HepG2 (cell line): ENCODE results near the gene LRRC19. TPM values are rescaled to one million over a fixed set of nuclear protein-coding genes. Genes with fewer than 3 reads are reported as not detected.
A peak's percentile ranks its signal among the peaks of the same experiment; 100 is the strongest.

ENCODE experiments used
- AHR ChIP-seq: IDR thresholded peaks from 2 replicates; pipeline ENCODE4 v1.6.1; 2018; ENCODE audit warnings: missing genetic modification reagents, missing compliant biosample characterization
- ARNT ChIP-seq: fragments of 450-650 bp; IDR thresholded peaks from 2 replicates; pipeline ENCODE4 v1.6.1; 2017
- HMG20B ChIP-seq: conservative IDR thresholded peaks from 2 replicates; pipeline ENCODE4 v1.6.1; 2016; ENCODE audit warnings: missing genetic modification reagents, missing compliant biosample characterization
- KLF12 ChIP-seq: sonication (generic); formaldehyde crosslinking; IDR thresholded peaks from 2 replicates; pipeline ENCODE4 v1.4.0; 2020; ENCODE audit warnings: missing genetic modification reagents, borderline replicate concordance
- NFRKB ChIP-seq: fragments of 450-650 bp; IDR thresholded peaks from 2 replicates; pipeline ENCODE4 v1.6.1; 2017
- ZNF121 ChIP-seq: sonication (generic); formaldehyde crosslinking; IDR thresholded peaks from 2 replicates; pipeline ENCODE4 v1.5.0; 2020; ENCODE audit warnings: mild to moderate bottlenecking, missing genetic modification reagents
- ZNF256 ChIP-seq: sonication (generic); formaldehyde crosslinking; conservative IDR thresholded peaks from 2 replicates; pipeline ENCODE4 v1.4.0; 2020; ENCODE audit warnings: missing genetic modification reagents
- ZNF343 ChIP-seq: sonication (generic); formaldehyde crosslinking; IDR thresholded peaks from 2 replicates; pipeline ENCODE4 v1.4.0; 2020; ENCODE audit warnings: mild to moderate bottlenecking, missing genetic modification reagents
- ZNF7 ChIP-seq: IDR thresholded peaks from 2 replicates; pipeline ENCODE4 v1.6.1; 2016; ENCODE audit warnings: missing biosample characterization, missing genetic modification reagents
- polyA plus RNA-seq, 8 experiments: library from polyadenylated mRNA; depleted of rRNA in 3 of 8; stranded (reverse) in 7 of 8; unstranded in 1 of 8; fragments of >200 nt; fragmentation: Illumina TruSeq in 4 of 8; extraction: Trizol in 4 of 8; gene quantifications; 2 replicates each; pipeline versions ENCODE4 v1.2.1 to v1.2.3, GENCODE V29; 2011 to 2016; ENCODE audit warnings: low read depth in 4 of 8, missing spikeins in 1 of 8, mixed read lengths in 1 of 8; ENCODE audit not compliant: insufficient read depth in 1 of 8
- total RNA-seq, 5 experiments: library from RNA; depleted of rRNA; stranded (reverse); fragments of >200 nt; fragmentation: Illumina TruSeq; extraction: Trizol; gene quantifications; 2 replicates each; pipeline ENCODE4 v1.2.3, GENCODE V29; 2016; ENCODE audit warnings: low read depth in 1 of 5
- TF ChIP-seq, protein P1 (sequence below): sonication (generic); formaldehyde crosslinking; IDR thresholded peaks from 2 replicates; pipeline ENCODE4 v1.8.0; 2023; ENCODE audit warnings: mild to moderate bottlenecking, missing genetic modification reagents
- TF ChIP-seq, protein P2 (sequence below): sonication (generic); formaldehyde crosslinking; IDR thresholded peaks from 2 replicates; pipeline ENCODE4 v1.4.0; 2020; ENCODE audit warnings: missing genetic modification reagents, low read depth, mild to moderate bottlenecking, borderline replicate concordance
- TF ChIP-seq, protein P3 (sequence below): IDR thresholded peaks from 2 replicates; pipeline ENCODE4 v1.6.1; 2012; ENCODE audit warnings: low read depth, low read length, improper control_type of control experiment
- TF ChIP-seq, protein P4 (sequence below), 2 experiments: sonication (generic) in 1 of 2; formaldehyde crosslinking in 1 of 2; IDR thresholded peaks; 2 replicates each; pipeline versions ENCODE4 v1.5.1 to v1.6.1; 2011 to 2020; ENCODE audit warnings: borderline replicate concordance in 1 of 2, low read depth in 1 of 2, low read length in 1 of 2, mild to moderate bottlenecking in 1 of 2, missing genetic modification reagents in 1 of 2, moderate library complexity in 1 of 2
- TF ChIP-seq, protein P5 (sequence below): sonication (generic); formaldehyde crosslinking; IDR thresholded peaks from 2 replicates; pipeline ENCODE4 v1.4.0; 2020; ENCODE audit warnings: missing genetic modification reagents, mild to moderate bottlenecking, borderline replicate concordance
- TF ChIP-seq, protein P6 (sequence below): sonication (generic); formaldehyde crosslinking; IDR thresholded peaks from 2 replicates; pipeline ENCODE4 v1.5.0; 2020; ENCODE audit warnings: mild to moderate bottlenecking, missing genetic modification reagents
- TF ChIP-seq, protein P7 (sequence below): IDR thresholded peaks from 2 replicates; pipeline ENCODE4 v1.6.1; 2016; ENCODE audit warnings: missing biosample characterization, missing genetic modification reagents, low read depth

Gene LRRC19
- total and polyA plus RNA-seq, 2 of the 13 experiments (the other 11 are each of a cell fraction or from before 2014, with no cell fraction given), result not detected

DNA sequence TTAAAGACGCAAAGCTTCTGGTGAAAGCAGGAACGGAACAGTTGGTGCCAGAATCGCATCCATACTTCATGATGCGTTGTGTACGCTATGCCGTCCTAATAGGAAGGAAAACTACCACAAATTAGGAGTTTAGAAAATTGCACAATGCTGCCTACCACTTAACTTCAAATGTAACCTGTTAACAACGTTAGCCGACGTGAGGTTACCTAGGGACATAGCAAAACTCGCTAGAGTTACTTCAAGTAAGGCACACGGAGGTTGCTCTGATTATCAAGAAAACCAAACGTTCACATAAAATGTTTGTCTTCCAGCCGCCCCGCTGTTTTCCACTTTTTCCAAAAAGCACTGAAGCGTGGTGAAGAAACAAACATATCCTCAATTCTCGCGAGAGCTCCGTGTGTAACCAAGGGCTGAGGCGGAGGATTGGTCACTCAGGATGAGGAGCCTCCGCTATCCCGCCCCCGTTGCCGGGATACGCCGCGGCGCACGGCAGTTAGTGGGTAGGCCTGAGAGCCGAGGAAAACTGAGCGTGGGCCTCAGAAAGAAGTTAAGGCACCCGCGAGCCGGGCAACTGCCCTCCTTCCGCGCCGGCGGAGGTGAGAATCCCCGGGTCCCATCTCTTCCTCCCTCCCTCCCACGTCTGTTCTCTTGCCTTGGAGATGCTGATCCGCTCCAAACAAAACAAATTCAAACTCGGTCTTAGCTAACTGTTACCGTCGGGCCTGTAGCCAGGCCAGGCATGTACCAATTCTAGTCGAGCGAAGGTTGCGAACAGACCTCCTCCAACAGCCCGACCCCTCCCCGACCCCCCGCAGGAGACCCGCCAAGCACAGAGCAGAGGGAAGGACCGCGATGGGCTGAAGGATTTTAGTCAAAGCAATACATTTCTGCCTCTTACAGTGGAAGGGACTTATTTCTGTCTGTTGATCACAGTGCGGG, 49.3 kb downstream of the LRRC19 start, which contains the start of gene IFT74 (continued):
- TF ChIP-seq, protein P1, sequence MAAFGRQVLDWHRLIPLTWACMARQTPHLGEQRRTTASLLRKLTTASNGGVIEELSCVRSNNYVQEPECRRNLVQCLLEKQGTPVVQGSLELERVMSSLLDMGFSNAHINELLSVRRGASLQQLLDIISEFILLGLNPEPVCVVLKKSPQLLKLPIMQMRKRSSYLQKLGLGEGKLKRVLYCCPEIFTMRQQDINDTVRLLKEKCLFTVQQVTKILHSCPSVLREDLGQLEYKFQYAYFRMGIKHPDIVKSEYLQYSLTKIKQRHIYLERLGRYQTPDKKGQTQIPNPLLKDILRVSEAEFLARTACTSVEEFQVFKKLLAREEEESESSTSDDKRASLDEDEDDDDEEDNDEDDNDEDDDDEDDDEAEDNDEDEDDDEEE, result peak; percentile 86; the same call in 1 of the 2 replicates
- TF ChIP-seq KLF12 (no peak), ZNF121 (no peak), ARNT (no peak), ZNF256 (CRISPR knock-in tag) (no peak), HMG20B (CRISPR knock-in tag) (no peak), AHR (CRISPR knock-in tag) (0 out of 2 replicates have a peak, but pooled peaks have one; percentile 54), NFRKB (no peak), ZNF7 (CRISPR knock-in tag) (no peak), ZNF343 (CRISPR knock-in tag) (no peak)
- TF ChIP-seq, protein P2, sequence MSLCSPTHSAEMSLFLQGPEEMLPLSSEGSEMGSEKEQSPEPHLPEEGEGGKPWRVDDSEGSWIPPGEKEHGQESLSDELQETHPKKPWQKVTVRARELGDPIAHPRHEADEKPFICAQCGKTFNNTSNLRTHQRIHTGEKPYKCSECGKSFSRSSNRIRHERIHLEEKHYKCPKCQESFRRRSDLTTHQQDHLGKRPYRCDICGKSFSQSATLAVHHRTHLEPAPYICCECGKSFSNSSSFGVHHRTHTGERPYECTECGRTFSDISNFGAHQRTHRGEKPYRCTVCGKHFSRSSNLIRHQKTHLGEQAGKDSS (CRISPR knock-in tag), result no peak
- TF ChIP-seq, protein P3, sequence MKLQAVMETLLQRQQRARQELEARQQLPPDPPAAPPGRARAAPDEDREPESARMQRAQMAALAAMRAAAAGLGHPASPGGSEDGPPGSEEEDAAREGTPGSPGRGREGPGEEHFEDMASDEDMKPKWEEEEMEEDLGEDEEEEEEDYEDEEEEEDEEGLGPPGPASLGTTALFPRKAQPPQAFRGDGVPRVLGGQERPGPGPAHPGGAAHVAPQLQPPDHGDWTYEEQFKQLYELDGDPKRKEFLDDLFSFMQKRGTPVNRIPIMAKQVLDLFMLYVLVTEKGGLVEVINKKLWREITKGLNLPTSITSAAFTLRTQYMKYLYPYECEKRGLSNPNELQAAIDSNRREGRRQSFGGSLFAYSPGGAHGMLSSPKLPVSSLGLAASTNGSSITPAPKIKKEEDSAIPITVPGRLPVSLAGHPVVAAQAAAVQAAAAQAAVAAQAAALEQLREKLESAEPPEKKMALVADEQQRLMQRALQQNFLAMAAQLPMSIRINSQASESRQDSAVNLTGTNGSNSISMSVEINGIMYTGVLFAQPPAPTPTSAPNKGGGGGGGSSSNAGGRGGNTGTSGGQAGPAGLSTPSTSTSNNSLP, result no peak
- TF ChIP-seq, protein P4, sequence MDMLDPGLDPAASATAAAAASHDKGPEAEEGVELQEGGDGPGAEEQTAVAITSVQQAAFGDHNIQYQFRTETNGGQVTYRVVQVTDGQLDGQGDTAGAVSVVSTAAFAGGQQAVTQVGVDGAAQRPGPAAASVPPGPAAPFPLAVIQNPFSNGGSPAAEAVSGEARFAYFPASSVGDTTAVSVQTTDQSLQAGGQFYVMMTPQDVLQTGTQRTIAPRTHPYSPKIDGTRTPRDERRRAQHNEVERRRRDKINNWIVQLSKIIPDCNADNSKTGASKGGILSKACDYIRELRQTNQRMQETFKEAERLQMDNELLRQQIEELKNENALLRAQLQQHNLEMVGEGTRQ (IDR thresholded peaks at IDR 0.05; ENCODE audit: low read depth, low read length), result no peak
- TF ChIP-seq, protein P4 (CRISPR knock-in tag; IDR thresholded peaks at IDR 0.05; ENCODE audit: borderline replicate concordance), result no peak
- TF ChIP-seq, protein P5, sequence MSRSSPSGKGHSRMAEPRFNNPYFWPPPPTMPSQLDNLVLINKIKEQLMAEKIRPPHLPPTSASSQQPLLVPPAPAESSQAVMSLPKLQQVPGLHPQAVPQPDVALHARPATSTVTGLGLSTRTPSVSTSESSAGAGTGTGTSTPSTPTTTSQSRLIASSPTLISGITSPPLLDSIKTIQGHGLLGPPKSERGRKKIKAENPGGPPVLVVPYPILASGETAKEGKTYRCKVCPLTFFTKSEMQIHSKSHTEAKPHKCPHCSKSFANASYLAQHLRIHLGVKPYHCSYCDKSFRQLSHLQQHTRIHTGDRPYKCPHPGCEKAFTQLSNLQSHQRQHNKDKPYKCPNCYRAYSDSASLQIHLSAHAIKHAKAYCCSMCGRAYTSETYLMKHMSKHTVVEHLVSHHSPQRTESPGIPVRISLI (CRISPR knock-in tag), result no peak
- TF ChIP-seq, protein P6, sequence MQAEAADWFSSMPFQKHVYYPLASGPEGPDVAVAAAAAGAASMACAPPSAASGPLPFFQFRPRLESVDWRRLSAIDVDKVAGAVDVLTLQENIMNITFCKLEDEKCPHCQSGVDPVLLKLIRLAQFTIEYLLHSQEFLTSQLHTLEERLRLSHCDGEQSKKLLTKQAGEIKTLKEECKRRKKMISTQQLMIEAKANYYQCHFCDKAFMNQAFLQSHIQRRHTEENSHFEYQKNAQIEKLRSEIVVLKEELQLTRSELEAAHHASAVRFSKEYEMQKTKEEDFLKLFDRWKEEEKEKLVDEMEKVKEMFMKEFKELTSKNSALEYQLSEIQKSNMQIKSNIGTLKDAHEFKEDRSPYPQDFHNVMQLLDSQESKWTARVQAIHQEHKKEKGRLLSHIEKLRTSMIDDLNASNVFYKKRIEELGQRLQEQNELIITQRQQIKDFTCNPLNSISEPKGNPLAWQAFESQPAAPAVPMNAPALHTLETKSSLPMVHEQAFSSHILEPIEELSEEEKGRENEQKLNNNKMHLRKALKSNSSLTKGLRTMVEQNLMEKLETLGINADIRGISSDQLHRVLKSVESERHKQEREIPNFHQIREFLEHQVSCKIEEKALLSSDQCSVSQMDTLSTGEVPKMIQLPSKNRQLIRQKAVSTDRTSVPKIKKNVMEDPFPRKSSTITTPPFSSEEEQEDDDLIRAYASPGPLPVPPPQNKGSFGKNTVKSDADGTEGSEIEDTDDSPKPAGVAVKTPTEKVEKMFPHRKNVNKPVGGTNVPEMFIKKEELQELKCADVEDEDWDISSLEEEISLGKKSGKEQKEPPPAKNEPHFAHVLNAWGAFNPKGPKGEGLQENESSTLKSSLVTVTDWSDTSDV, result no peak
- TF ChIP-seq, protein P7, sequence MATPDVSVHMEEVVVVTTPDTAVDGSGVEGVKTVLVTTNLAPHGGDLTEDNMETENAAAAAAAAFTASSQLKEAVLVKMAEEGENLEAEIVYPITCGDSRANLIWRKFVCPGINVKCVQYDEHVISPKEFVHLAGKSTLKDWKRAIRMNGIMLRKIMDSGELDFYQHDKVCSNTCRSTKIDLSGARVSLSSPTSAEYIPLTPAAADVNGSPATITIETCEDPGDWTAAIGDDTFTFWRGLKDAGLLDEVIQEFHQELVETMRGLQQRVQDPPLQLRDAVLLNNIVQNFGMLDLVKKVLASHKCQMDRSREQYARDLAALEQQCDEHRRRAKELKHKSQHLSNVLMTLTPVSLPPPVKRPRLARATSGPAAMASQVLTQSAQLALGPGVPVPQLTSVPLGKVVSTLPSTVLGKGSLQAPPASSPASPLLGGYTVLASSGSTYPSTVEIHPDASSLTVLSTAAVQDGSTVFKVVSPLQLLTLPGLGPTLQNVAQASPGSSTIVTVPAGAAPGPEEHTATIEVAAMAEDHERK, result no peak
